ENCODE data around the gene MCL1. TPM values are rescaled to one million over a fixed set of nuclear protein-coding genes. Genes with fewer than 3 reads are reported as not detected.
"Not testable (repeated sequence)": the region's sequence is repeated elsewhere in the genome, so short reads cannot be mapped to it uniquely, and the experiment has no call there.

The MCL1 gene
- polyA plus RNA-seq, 1 of the 3 experiments (the other 2 are of a cell fraction) = 110 TPM

- Histone ChIP-seq H3K4me2 (no peak overlapping the region), H3K9me3 (no peaks in the 10 kb centered on the region), H3K9ac (no peak overlapping the region), H3K79me2 (ENCODE audit: insufficient read depth) (no peaks in the 10 kb centered on the region), H3K4me3 (ENCODE audit: low read depth in 2 of 2, low read length in 1 of 2) (no peak overlapping the region), H3K27ac (ENCODE audit: low read depth in 2 of 2, low read length in 1 of 2) (no peak overlapping the region), H3F3A (replicated peaks; ENCODE audit: insufficient read depth) (peaks cover 11% of the 10 kb centered on the region), H3K36me3 (replicated peaks in 1 of 2; ENCODE audit: control insufficient read depth in 1 of 2, insufficient read depth in 2 of 2, low read length in 1 of 2) (no peaks in the 10 kb centered on the region), H3K27me3 (ENCODE audit: insufficient read depth) (no peaks in the 10 kb centered on the region), H4K20me1 (ENCODE audit: insufficient read depth) (no peaks in the 10 kb centered on the region), H2AFZ (ENCODE audit: low read depth) (no peak overlapping the region), H3K9me2 (no peaks in the 10 kb centered on the region), H3K4me1 (ENCODE audit: control insufficient read depth in 1 of 2, insufficient read depth in 2 of 2, low read depth in 1 of 2, low read length in 1 of 2) (no peaks in the 10 kb centered on the region)
- ChIA-PET POLR2A (interaction anchor here (1.0 kb wide), 1 partner anchor 16 kb away, joined by 4 read pairs; the partner anchor contains the start of gene MCL1), CTCF (no interaction called here)
- DNase-seq = no peak
- TF ChIP-seq TAF1 (IDR thresholded peaks at IDR 0.05; ENCODE audit: borderline replicate concordance, low read depth, low read length) = no peak
- no peak for TF ChIP-seq EP300 (IDR thresholded peaks at IDR 0.05; ENCODE audit: borderline replicate concordance in 1 of 2, low read depth in 1 of 2, low read length in 1 of 2)
- TF ChIP-seq MXI1 (IDR thresholded peaks at IDR 0.05; ENCODE audit: low read depth, low read length) = no peak
- TF ChIP-seq EZH2phosphoT487 (IDR thresholded peaks at IDR 0.05; ENCODE audit: borderline replicate concordance, low read depth) = no peak
- TF ChIP-seq SMC3 (IDR thresholded peaks at IDR 0.05; ENCODE audit: low read depth, low read length) = no peak
- no peak for TF ChIP-seq NRF1 (IDR thresholded peaks at IDR 0.05; ENCODE audit: low read depth, low read length)
- 96% methylated on average over 6 of the region's 7 CpGs for WGBS (ENCODE audit: low lambda C conversion rate)
Observed at GRCh38 chr1:150596095-150596892, 16.9 kb upstream of the MCL1 start.

DNA sequence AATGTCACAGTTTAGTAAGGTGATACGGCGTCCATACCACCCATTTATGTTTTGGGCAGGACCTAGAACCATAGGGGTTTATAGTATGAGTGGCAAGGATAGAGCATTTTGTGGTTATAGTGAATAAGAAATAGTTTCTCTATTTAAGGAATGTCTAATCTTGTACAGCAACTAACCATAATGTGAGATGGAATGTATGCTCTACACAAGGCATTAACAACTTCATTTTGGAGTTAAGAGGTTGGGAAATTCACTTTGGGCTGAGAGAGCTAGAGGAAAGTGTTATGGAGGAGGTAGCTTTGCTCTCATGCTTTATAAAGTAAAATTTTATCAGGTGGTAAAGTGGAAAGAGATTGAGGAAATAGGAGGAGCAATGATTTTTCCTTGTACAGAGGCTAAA is 3.0 kb upstream of the MCL1 start:
- Histone ChIP-seq H3K4me3 (ENCODE audit: low read depth in 2 of 2, low read length in 1 of 2) (no peak overlapping the region), H3F3A (replicated peaks; ENCODE audit: insufficient read depth) (peaks cover 27% of the 10 kb centered on the region), H3K9ac (no peak overlapping the region), H3K4me1 (ENCODE audit: control insufficient read depth in 1 of 2, insufficient read depth in 2 of 2, low read depth in 1 of 2, low read length in 1 of 2) (peaks cover 0 to 4% of the 10 kb centered on the region in 2 experiments; a peak in 1 of 4 replicates), H3K27me3 (ENCODE audit: insufficient read depth) (no peaks in the 10 kb centered on the region), H3K27ac (ENCODE audit: low read depth in 2 of 2, low read length in 1 of 2) (no peak overlapping the region; a peak in 1 of 4 replicates), H3K79me2 (ENCODE audit: insufficient read depth) (peaks cover 45% of the 10 kb centered on the region), H3K36me3 (replicated peaks in 1 of 2; ENCODE audit: control insufficient read depth in 1 of 2, insufficient read depth in 2 of 2, low read length in 1 of 2) (peaks cover 11 to 17% of the 10 kb centered on the region in 2 experiments), H2AFZ (ENCODE audit: low read depth) (no peak overlapping the region), H3K9me2 (no peaks in the 10 kb centered on the region), H3K9me3 (no peaks in the 10 kb centered on the region), H3K4me2 (no peak overlapping the region), H4K20me1 (ENCODE audit: insufficient read depth) (peaks cover 17% of the 10 kb centered on the region)
- ChIA-PET CTCF (interaction anchor here (1.9 kb wide), 1 partner anchor 22 kb away, joined by 5 read pairs; no protein-coding TSS in a partner anchor), POLR2A (no interaction called here)
- WGBS (ENCODE audit: low lambda C conversion rate) = 95% methylated on average over 2 of the region's 2 CpGs
- TF ChIP-seq RFX5 (IDR thresholded peaks at IDR 0.05; ENCODE audit: low read length) = no peak
- no peak for TF ChIP-seq EP300 (IDR thresholded peaks at IDR 0.05; ENCODE audit: borderline replicate concordance in 1 of 2, low read depth in 1 of 2, low read length in 1 of 2)
- no peak for TF ChIP-seq CTCF (IDR thresholded peaks at IDR 0.05)
- TF ChIP-seq JUND (IDR thresholded peaks at IDR 0.05) = no peak
- TF ChIP-seq SMC3 (IDR thresholded peaks at IDR 0.05; ENCODE audit: low read depth, low read length) = no peak
- TF ChIP-seq, protein P1, sequence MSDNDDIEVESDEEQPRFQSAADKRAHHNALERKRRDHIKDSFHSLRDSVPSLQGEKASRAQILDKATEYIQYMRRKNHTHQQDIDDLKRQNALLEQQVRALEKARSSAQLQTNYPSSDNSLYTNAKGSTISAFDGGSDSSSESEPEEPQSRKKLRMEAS (IDR thresholded peaks at IDR 0.05; ENCODE audit: low read depth) = no peak
- no peak for TF ChIP-seq USF1 (IDR thresholded peaks at IDR 0.05; ENCODE audit: borderline replicate concordance, low read depth)
- TF ChIP-seq GATA2 (CRISPR knock-in tag; IDR thresholded peaks at IDR 0.05) = no peak
- no peak for TF ChIP-seq GABPA (IDR thresholded peaks at IDR 0.05; ENCODE audit: low read depth)
- TF ChIP-seq FOXJ3 (CRISPR knock-in tag; IDR thresholded peaks at IDR 0.05) = no peak
- TF ChIP-seq TAF1 (IDR thresholded peaks at IDR 0.05; ENCODE audit: borderline replicate concordance, low read depth, low read length) = no peak
- no peak for TF ChIP-seq POLR2AphosphoS5 (IDR thresholded peaks at IDR 0.05; ENCODE audit: low read depth, low read length)
- TF ChIP-seq PBX3 (IDR thresholded peaks at IDR 0.05) = no peak
- DNase-seq = no peak

- H3K36me3 ChIP-seq (replicated peaks in 1 of 2; ENCODE audit: control insufficient read depth in 1 of 2, insufficient read depth in 2 of 2, low read length in 1 of 2) = peaks cover 15 to 21% of the 10 kb centered on the region in 2 experiments
- H3K4me1 ChIP-seq (ENCODE audit: control insufficient read depth in 1 of 2, insufficient read depth in 2 of 2, low read depth in 1 of 2, low read length in 1 of 2); H3K9me2 ChIP-seq; H3K27ac ChIP-seq (ENCODE audit: low read depth in 2 of 2, low read length in 1 of 2); POLR2A ChIA-PET; H2AFZ ChIP-seq (ENCODE audit: low read depth); H3K9ac ChIP-seq; H3K9me3 ChIP-seq; H3K4me2 ChIP-seq; H3K4me3 ChIP-seq (ENCODE audit: low read depth in 2 of 2, low read length in 1 of 2); DNase-seq; H3K27me3 ChIP-seq (ENCODE audit: insufficient read depth): not testable (repeated sequence)
- CTCF ChIA-PET = interaction anchor here (1.9 kb wide), 1 partner anchor 22 kb away, joined by 5 read pairs; no protein-coding TSS in a partner anchor
- H3K79me2 ChIP-seq (ENCODE audit: insufficient read depth) = peaks cover 49% of the 10 kb centered on the region
- WGBS (ENCODE audit: low lambda C conversion rate) = 95% methylated on average over 14 of the region's 14 CpGs
- H4K20me1 ChIP-seq (ENCODE audit: insufficient read depth) = peaks cover 21% of the 10 kb centered on the region
- H3F3A ChIP-seq (replicated peaks; ENCODE audit: insufficient read depth) = peaks cover 29% of the 10 kb centered on the region
Observed at GRCh38 chr1:150581962-150582361, 2.6 kb upstream of the MCL1 start.
